Smooth muscle cell (in vitro differentiated cells): ENCODE data around the gene NFS1. TPM values are rescaled to one million over a fixed set of nuclear protein-coding genes. Genes with fewer than 3 reads are reported as not detected.

Experiments
- DNase-seq: peaks from one replicate; lab custom pipeline; 2025; ENCODE audit not compliant: unreplicated experiment; lab: John Stamatoyannopoulos, UW
- H2AFZ ChIP-seq: fragments of 200-600 bp; sonication (generic); 2 replicates; pipeline ENCODE4 v1.6.0; 2016; ENCODE audit warnings: antibody characterized with exemption, low read depth, mild to moderate bottlenecking
- H3F3A ChIP-seq: fragments of 200-600 bp; sonication (generic); 2 replicates; pipeline ENCODE4 v1.6.0; 2017; ENCODE audit warnings: antibody characterized with exemption, low read depth
- H3K27ac ChIP-seq: fragments of 200-600 bp; sonication (generic); 2 replicates; pipeline ENCODE4 v1.5.1; 2016; ENCODE audit warnings: low read depth, mild to moderate bottlenecking
- H3K27me3 ChIP-seq: fragments of 200-600 bp; sonication (generic); 2 replicates; pipeline ENCODE4 v1.6.1; 2016; ENCODE audit warnings: low read depth, mild to moderate bottlenecking
- H3K36me3 ChIP-seq: fragments of 200-600 bp; sonication (generic); 2 replicates; pipeline ENCODE4 v1.5.1; 2016; ENCODE audit warnings: low read depth
- H3K4me1 ChIP-seq: fragments of 200-600 bp; sonication (generic); 2 replicates; pipeline ENCODE4 v1.5.1; 2016; ENCODE audit warnings: low read depth
- H3K4me2 ChIP-seq: fragments of 200-600 bp; sonication (generic); 2 replicates; pipeline ENCODE4 v1.6.0; 2016; ENCODE audit warnings: mild to moderate bottlenecking
- H3K4me3 ChIP-seq: fragments of 200-600 bp; sonication (generic); 2 replicates; pipeline ENCODE4 v1.5.1; 2016; ENCODE audit warnings: mild to moderate bottlenecking
- H3K79me2 ChIP-seq: fragments of 200-600 bp; sonication (generic); 2 replicates; pipeline ENCODE4 v1.6.0; 2016; ENCODE audit warnings: low read depth, mild to moderate bottlenecking
- H3K9ac ChIP-seq: fragments of 200-600 bp; sonication (generic); 2 replicates; pipeline ENCODE4 v1.6.0; 2016; ENCODE audit warnings: low read depth
- H3K9me3 ChIP-seq: fragments of 200-600 bp; sonication (generic); replicated peaks from 2 replicates; pipeline ENCODE4 v1.5.1; 2016; ENCODE audit warnings: low read depth
- H4K20me1 ChIP-seq: fragments of 200-600 bp; sonication (generic); 2 replicates; pipeline ENCODE4 v1.6.0; 2016; ENCODE audit warnings: low read depth
- CTCF ChIP-seq: fragments of 200-600 bp; sonication (generic); IDR thresholded peaks from 2 replicates; pipeline ENCODE4 v1.5.1; 2017; ENCODE audit warnings: borderline replicate concordance, mild to moderate bottlenecking, antibody characterized with exemption; ENCODE audit not compliant: insufficient read depth, poor library complexity, severe bottlenecking
- WGBS: methylation state at CpG from one replicate; pipeline ENCODE4 v1.1.7; 2016; ENCODE audit warnings: low lambda C conversion rate; 5-methylcytosine and 5-hydroxymethylcytosine counted together
- polyA plus RNA-seq: library from polyadenylated mRNA; unstranded; fragments of >200 nt; fragmentation: Nextera tagmentation; extraction: Ambion mirVana; gene quantifications from 2 replicates; pipeline ENCODE4 v1.2.1, GENCODE V29; 2016
- total RNA-seq: library from RNA; depleted of rRNA; stranded (reverse); fragments of >200 nt; gene quantifications from 2 replicates; pipeline ENCODE4 v1.2.3, GENCODE V29; 2014

The NFS1 gene
- total and polyA plus RNA-seq, 2 experiments from 2014 or later, result 25.3 to 35.1 TPM

- no peak overlapping the region for H3K27ac ChIP-seq
- no peak overlapping the region for H2AFZ ChIP-seq
- H4K20me1 ChIP-seq, result peaks cover 54% of the 10 kb centered on the region
- peaks cover 10% of the 10 kb centered on the region for H3K36me3 ChIP-seq
- H3K9me3 ChIP-seq, result no peaks in the 10 kb centered on the region
- H3K4me1 ChIP-seq, result no peaks in the 10 kb centered on the region
- WGBS, result 97% methylated on average over 12 of the region's 12 CpGs
- no peak overlapping the region for H3K4me3 ChIP-seq
- H3K79me2 ChIP-seq, result peaks cover 5% of the 10 kb centered on the region
- no peaks in the 10 kb centered on the region for H3F3A ChIP-seq
- no peak for TF ChIP-seq CTCF
- no peak for DNase-seq
- H3K27me3 ChIP-seq, result no peaks in the 10 kb centered on the region
- H3K9ac ChIP-seq, result no peak overlapping the region
- H3K4me2 ChIP-seq, result no peak overlapping the region
Observed at GRCh38 chr20:35629427-35630145, 69.6 kb downstream of the NFS1 start.

GRCh38 chr20:35627121-35627520 lies 72.0 kb downstream of the NFS1 start:
- Histone ChIP-seq H3F3A (peaks cover 1% of the 10 kb centered on the region), H2AFZ (no peak overlapping the region), H3K4me1 (no peaks in the 10 kb centered on the region), H3K4me2 (no peak overlapping the region), H3K4me3 (no peak overlapping the region), H3K27me3 (no peaks in the 10 kb centered on the region), H3K9me3 (no peaks in the 10 kb centered on the region), H3K36me3 (peaks cover 10% of the 10 kb centered on the region), H3K27ac (no peak overlapping the region), H4K20me1 (peaks cover 31% of the 10 kb centered on the region), H3K79me2 (no peaks in the 10 kb centered on the region), H3K9ac (no peak overlapping the region)
- no peak for DNase-seq
- TF ChIP-seq CTCF, result no peak
- 95% methylated on average over 8 of the region's 8 CpGs for WGBS

GRCh38 chr20:35626386-35627001 lies 72.7 kb downstream of the NFS1 start:
- Histone ChIP-seq H3K36me3 (peaks cover 10% of the 10 kb centered on the region), H3F3A (peaks cover 8% of the 10 kb centered on the region), H3K27me3 (no peaks in the 10 kb centered on the region), H3K4me2 (no peak overlapping the region), H3K27ac (no peak overlapping the region), H2AFZ (no peak overlapping the region), H3K79me2 (no peaks in the 10 kb centered on the region), H3K9me3 (no peaks in the 10 kb centered on the region), H4K20me1 (peaks cover 24% of the 10 kb centered on the region), H3K9ac (no peak overlapping the region), H3K4me1 (no peaks in the 10 kb centered on the region), H3K4me3 (no peak overlapping the region)
- WGBS, result 92% methylated on average over 13 of the region's 13 CpGs
- no peak for DNase-seq
- no peak for TF ChIP-seq CTCF
